ENCODE results near the gene MUC22. TPM values are rescaled to one million over a fixed set of nuclear protein-coding genes. Genes with fewer than 3 reads are reported as not detected.
"Not testable (repeated sequence)": the region's sequence is repeated elsewhere in the genome, so short reads cannot be mapped to it uniquely, and the experiment has no call there.

MUC22 gene
- total RNA-seq, 2 donors from 2014 or later, result 0.17 TPM; not detected in 1

- TF ChIP-seq POLR2AphosphoS5 (IDR thresholded peaks at IDR 0.05) (no peak), POLR2A (IDR thresholded peaks at IDR 0.05) (no peak), CTCF (IDR thresholded peaks at IDR 0.05) (no peak)
- Histone ChIP-seq H3K4me1 (replicated peaks) (no peaks in the 10 kb centered on the region), H3K36me3 (no peaks in the 10 kb centered on the region), H3K9me3 (no peaks in the 10 kb centered on the region), H3K27me3 (replicated peaks; ENCODE audit: insufficient read depth) (no peaks in the 10 kb centered on the region), H3K27ac (no peak overlapping the region), H3K4me3 (no peak overlapping the region)
- intact Hi-C loops (cut with DNase I), result no loop called here
- no peak for DNase-seq (ENCODE audit: low spot score)
- 50% methylated on average over 4 of the region's 4 CpGs for WGBS
Observed at GRCh38 chr6:31008165-31008564, 2.1 kb upstream of the MUC22 start.

- H3K36me3 ChIP-seq, result no peaks in the 10 kb centered on the region
- intact Hi-C loops (cut with DNase I), result no loop called here
- no peak overlapping the region for H3K4me3 ChIP-seq
- WGBS, result 87% methylated on average over 7 of the region's 7 CpGs
- H3K27ac ChIP-seq, result no peak overlapping the region
- H3K4me1 ChIP-seq (replicated peaks), result no peaks in the 10 kb centered on the region
- no peaks in the 10 kb centered on the region for H3K27me3 ChIP-seq (replicated peaks; ENCODE audit: insufficient read depth)
- TF ChIP-seq CTCF (IDR thresholded peaks at IDR 0.05) (no peak), POLR2AphosphoS5 (IDR thresholded peaks at IDR 0.05) (no peak), POLR2A (IDR thresholded peaks at IDR 0.05) (no peak)
- no peaks in the 10 kb centered on the region for H3K9me3 ChIP-seq
- no peak for DNase-seq (ENCODE audit: low spot score)
Observed at GRCh38 chr6:31009731-31010130, 543 bp upstream of the MUC22 start.

- Histone ChIP-seq H3K36me3 (no peaks in the 10 kb centered on the region), H3K9me3 (no peaks in the 10 kb centered on the region), H3K27ac (no peak overlapping the region), H3K4me3 (no peak overlapping the region), H3K4me1 (replicated peaks) (no peaks in the 10 kb centered on the region), H3K27me3 (replicated peaks; ENCODE audit: insufficient read depth) (no peaks in the 10 kb centered on the region)
- TF ChIP-seq POLR2A (IDR thresholded peaks at IDR 0.05) (no peak), POLR2AphosphoS5 (IDR thresholded peaks at IDR 0.05) (no peak), CTCF (IDR thresholded peaks at IDR 0.05) (no peak)
- DNase-seq (ENCODE audit: low spot score), result no peak
- intact Hi-C loops (cut with DNase I), result no loop called here
- 87% methylated on average over 6 of the region's 6 CpGs for WGBS
Observed at GRCh38 chr6:31011153-31011552, 879 bp downstream of the MUC22 start.

DNA sequence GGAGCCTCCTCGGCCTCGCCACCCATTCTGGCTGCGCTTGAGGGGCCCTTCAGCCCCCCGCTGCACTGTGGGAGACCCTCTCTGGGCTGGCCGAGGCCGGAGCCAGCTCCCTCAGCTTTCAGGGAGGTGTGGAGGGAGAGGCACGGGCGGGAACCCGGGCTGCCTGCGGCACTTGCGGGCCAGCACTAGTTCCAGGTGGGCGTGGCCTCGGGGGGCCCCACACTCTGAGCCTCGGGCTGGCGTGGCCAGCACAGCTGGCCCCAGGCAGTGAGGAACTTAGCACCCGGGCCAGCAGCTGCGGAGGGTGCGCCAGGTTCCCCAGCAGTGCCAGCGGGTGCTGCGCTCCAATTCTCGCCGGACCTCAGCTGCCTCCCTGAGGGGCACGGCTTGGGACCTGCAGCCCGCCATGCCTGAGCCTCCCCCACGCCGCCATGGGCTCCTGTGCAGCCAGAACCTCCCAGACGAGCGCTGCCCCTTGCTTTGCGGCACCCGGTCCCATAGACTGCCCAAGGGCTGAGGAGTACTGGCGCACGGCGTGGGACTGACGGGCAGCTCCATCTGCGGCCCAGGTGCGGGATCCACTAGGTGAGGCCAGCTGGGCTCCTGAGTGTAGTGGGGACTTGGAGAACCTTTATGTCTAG is 6.5 kb downstream of the MUC22 start:
- Histone ChIP-seq H3K9me3 (no peaks in the 10 kb centered on the region), H3K4me1 (replicated peaks) (no peaks in the 10 kb centered on the region), H3K27me3 (replicated peaks; ENCODE audit: insufficient read depth) (no peaks in the 10 kb centered on the region), H3K27ac (no peak overlapping the region), H3K4me3 (no peak overlapping the region), H3K36me3 (no peaks in the 10 kb centered on the region)
- intact Hi-C loops (cut with DNase I), result no loop called here
- 92% methylated on average over 34 of the region's 36 CpGs for WGBS
- no peak for DNase-seq (ENCODE audit: low spot score)
- TF ChIP-seq POLR2AphosphoS5 (IDR thresholded peaks at IDR 0.05) (no peak), CTCF (IDR thresholded peaks at IDR 0.05) (no peak), POLR2A (IDR thresholded peaks at IDR 0.05) (no peak)

DNA sequence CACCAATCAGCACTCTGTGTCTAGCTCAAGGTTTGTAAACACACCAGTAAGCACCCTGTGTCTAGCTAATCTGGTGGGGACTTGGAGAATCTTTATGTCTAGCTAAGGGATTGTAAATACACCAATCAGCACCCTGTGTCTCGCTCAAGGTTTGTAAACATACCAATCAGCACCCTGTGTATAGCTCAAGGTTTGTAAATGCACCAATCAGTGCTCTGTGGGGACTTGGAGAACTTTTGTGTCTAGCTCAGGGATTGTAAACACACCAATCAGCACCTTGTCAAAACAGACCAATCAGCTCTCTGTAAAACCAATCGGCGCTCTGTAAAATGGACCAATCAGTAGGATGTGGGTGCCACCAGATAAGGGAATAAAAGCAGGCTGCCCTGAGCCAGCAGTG is 7.2 kb downstream of the MUC22 start:
- H3K9me3 ChIP-seq; H3K27ac ChIP-seq; H3K36me3 ChIP-seq; H3K27me3 ChIP-seq (replicated peaks; ENCODE audit: insufficient read depth); H3K4me1 ChIP-seq (replicated peaks); H3K4me3 ChIP-seq; intact Hi-C loops (cut with DNase I); DNase-seq (ENCODE audit: low spot score): not testable (repeated sequence)
- WGBS, result 93% methylated on average over 3 of the region's 3 CpGs
